ENCODE data around the gene SUSD5.

The SUSD5 gene

GRCh38 chr3:33173672-33174071, 44.9 kb downstream of the SUSD5 start:
- no peak overlapping the region for H3K4me3 ChIP-seq (ENCODE audit: insufficient read depth, low read length, poor library complexity, severe bottlenecking)
- no peaks in the 10 kb centered on the region for H3K9me2 ChIP-seq (replicated peaks; ENCODE audit: insufficient read depth, low read length)
- no peaks in the 10 kb centered on the region for H3K27me3 ChIP-seq (ENCODE audit: low read length)
- no peaks in the 10 kb centered on the region for H3F3A ChIP-seq (ENCODE audit: insufficient read depth)
- no peaks in the 10 kb centered on the region for H3K9me3 ChIP-seq (ENCODE audit: insufficient read depth, low read length)
- H3K79me2 ChIP-seq (ENCODE audit: insufficient read depth, low read length), result no peaks in the 10 kb centered on the region
- no peak overlapping the region for H3K27ac ChIP-seq (ENCODE audit: low read depth, low read length)
- TF ChIP-seq EZH2phosphoT487 (conservative IDR thresholded peaks at IDR 0.05; ENCODE audit: low read length) (no peak), CTCF (IDR thresholded peaks at IDR 0.05; ENCODE audit: insufficient read depth, low read length, poor library complexity, severe bottlenecking) (no peak)
- H3K4me2 ChIP-seq (ENCODE audit: low read depth, low read length, poor library complexity, severe bottlenecking), result no peak overlapping the region
- H4K20me1 ChIP-seq (ENCODE audit: low read depth, low read length), result no peaks in the 10 kb centered on the region
- no peaks in the 10 kb centered on the region for H3K36me3 ChIP-seq (ENCODE audit: low read length)
- no peak overlapping the region for H3K9ac ChIP-seq (ENCODE audit: low read length)
- H2AFZ ChIP-seq (ENCODE audit: low read depth, low read length, severe bottlenecking), result no peak overlapping the region

- Histone ChIP-seq H4K20me1 (ENCODE audit: low read depth, low read length) (no peaks in the 10 kb centered on the region), H3K9ac (ENCODE audit: low read length) (no peak overlapping the region), H3K4me3 (ENCODE audit: insufficient read depth, low read length, poor library complexity, severe bottlenecking) (no peak overlapping the region), H3K9me2 (replicated peaks; ENCODE audit: insufficient read depth, low read length) (no peaks in the 10 kb centered on the region), H3K27ac (ENCODE audit: low read depth, low read length) (no peak overlapping the region), H3K4me2 (ENCODE audit: low read depth, low read length, poor library complexity, severe bottlenecking) (no peak overlapping the region), H2AFZ (ENCODE audit: low read depth, low read length, severe bottlenecking) (no peak overlapping the region), H3F3A (ENCODE audit: insufficient read depth) (no peaks in the 10 kb centered on the region), H3K9me3 (ENCODE audit: insufficient read depth, low read length) (no peaks in the 10 kb centered on the region), H3K36me3 (ENCODE audit: low read length) (no peaks in the 10 kb centered on the region), H3K79me2 (ENCODE audit: insufficient read depth, low read length) (no peaks in the 10 kb centered on the region), H3K27me3 (ENCODE audit: low read length) (no peaks in the 10 kb centered on the region)
- TF ChIP-seq EZH2phosphoT487 (conservative IDR thresholded peaks at IDR 0.05; ENCODE audit: low read length) (no peak), CTCF (IDR thresholded peaks at IDR 0.05; ENCODE audit: insufficient read depth, low read length, poor library complexity, severe bottlenecking) (no peak)
Measured at GRCh38 chr3:33173103-33173502, 45.5 kb downstream of the SUSD5 start.

- Histone ChIP-seq H3F3A (ENCODE audit: insufficient read depth) (no peaks in the 10 kb centered on the region), H3K9me3 (ENCODE audit: insufficient read depth, low read length) (no peaks in the 10 kb centered on the region), H3K9me2 (replicated peaks; ENCODE audit: insufficient read depth, low read length) (no peaks in the 10 kb centered on the region), H3K36me3 (ENCODE audit: low read length) (no peaks in the 10 kb centered on the region), H3K79me2 (ENCODE audit: insufficient read depth, low read length) (no peaks in the 10 kb centered on the region), H2AFZ (ENCODE audit: low read depth, low read length, severe bottlenecking) (peak overlapping the region; percentile 23), H3K27me3 (ENCODE audit: low read length) (no peaks in the 10 kb centered on the region), H4K20me1 (ENCODE audit: low read depth, low read length) (no peaks in the 10 kb centered on the region), H3K4me3 (ENCODE audit: insufficient read depth, low read length, poor library complexity, severe bottlenecking) (no peak overlapping the region), H3K4me2 (ENCODE audit: low read depth, low read length, poor library complexity, severe bottlenecking) (no peak overlapping the region), H3K27ac (ENCODE audit: low read depth, low read length) (no peak overlapping the region), H3K9ac (ENCODE audit: low read length) (no peak overlapping the region)
- TF ChIP-seq EZH2phosphoT487 (conservative IDR thresholded peaks at IDR 0.05; ENCODE audit: low read length) (no peak), CTCF (IDR thresholded peaks at IDR 0.05; ENCODE audit: insufficient read depth, low read length, poor library complexity, severe bottlenecking) (no peak)
Measured at GRCh38 chr3:33171580-33171979, 47.0 kb downstream of the SUSD5 start.

All from SU-DHL-6 (cell line).